Keratinocyte (primary cell): ENCODE data around the gene SULT4A1. TPM values are rescaled to one million over a fixed set of nuclear protein-coding genes. Genes with fewer than 3 reads are reported as not detected.
A peak's percentile ranks its signal among the peaks of the same experiment; 100 is the strongest.

Source experiments
- DNase-seq: peaks from one replicate; pipeline ENCODE4 v3.0.0-alpha.2; 2011; ENCODE audit warnings: low read depth, missing footprints, low spot score
- FAIRE-seq: peaks from 2 replicates; lab custom pipeline; 2011; peaks lifted over from hg19 to GRCh38; lab: Jason Lieb, UNC
- H2AFZ ChIP-seq: 2 replicates; pipeline ENCODE4 v1.6.0; 2012; ENCODE audit warnings: low read length, control low read depth, inconsistent platforms; ENCODE audit not compliant: control insufficient read depth
- H3K27ac ChIP-seq: 2 replicates; pipeline ENCODE4 v1.5.1; 2011; ENCODE audit warnings: low read length; ENCODE audit not compliant: control insufficient read depth, insufficient read depth
- H3K27me3 ChIP-seq: 3 replicates; pipeline ENCODE4 v1.6.0; 2011; ENCODE audit warnings: low read length; ENCODE audit not compliant: control insufficient read depth, insufficient read depth; ENCODE audit errors: extremely low read depth
- H3K36me3 ChIP-seq, 2 experiments: 2 replicates in 1 of 2; 3 replicates in 1 of 2; pipeline ENCODE4 v1.5.1; 2011; ENCODE audit warnings: low read length in 2 of 2, mild to moderate bottlenecking in 1 of 2; ENCODE audit not compliant: control insufficient read depth in 2 of 2, insufficient read depth in 2 of 2; ENCODE audit errors: extremely low read depth in 1 of 2
- H3K4me1 ChIP-seq: 3 replicates; pipeline ENCODE4 v1.5.1; 2011; ENCODE audit warnings: low read length; ENCODE audit not compliant: control insufficient read depth, insufficient read depth; ENCODE audit errors: extremely low read depth
- H3K4me2 ChIP-seq: 3 replicates; pipeline ENCODE4 v1.6.0; 2011; ENCODE audit warnings: low read depth, low read length; ENCODE audit not compliant: control insufficient read depth, insufficient read depth; ENCODE audit errors: extremely low read depth
- H3K4me3 ChIP-seq, 3 experiments: fragments of 200-600 bp in 1 of 3; sonication (generic) in 1 of 3; 2 replicates in 2 of 3; 3 replicates in 1 of 3; pipeline ENCODE4 v1.5.1; 2011 to 2016; ENCODE audit warnings: low read length in 3 of 3, mild to moderate bottlenecking in 3 of 3, control low read depth in 2 of 3, inconsistent platforms in 1 of 3, low read depth in 1 of 3, mixed read lengths in 1 of 3, mixed run types in 1 of 3, moderate library complexity in 1 of 3; ENCODE audit not compliant: control insufficient read depth in 2 of 3, insufficient read depth in 2 of 3; ENCODE audit errors: extremely low read depth in 1 of 3
- H3K79me2 ChIP-seq: 2 replicates; pipeline ENCODE4 v1.6.0; 2012; ENCODE audit warnings: low read length; ENCODE audit not compliant: control insufficient read depth, insufficient read depth
- H3K9ac ChIP-seq: 3 replicates; pipeline ENCODE4 v1.6.0; 2011; ENCODE audit warnings: low read length; ENCODE audit not compliant: control insufficient read depth, insufficient read depth; ENCODE audit errors: extremely low read depth
- H3K9me1 ChIP-seq: 3 replicates; pipeline ENCODE4 v1.6.0; 2011; ENCODE audit warnings: low read length; ENCODE audit not compliant: control insufficient read depth, insufficient read depth; ENCODE audit errors: extremely low read depth
- H3K9me3 ChIP-seq: 2 replicates; pipeline ENCODE4 v1.5.1; 2012; ENCODE audit warnings: low read depth, low read length; ENCODE audit not compliant: control insufficient read depth
- H4K20me1 ChIP-seq: 3 replicates; pipeline ENCODE4 v1.6.0; 2011; ENCODE audit warnings: low read length; ENCODE audit not compliant: control insufficient read depth, insufficient read depth; ENCODE audit errors: extremely low read depth
- EZH2 ChIP-seq: IDR thresholded peaks from one replicate; pipeline ENCODE4 v1.6.1; 2012; ENCODE audit warnings: inconsistent platforms, mild to moderate bottlenecking, low read length, moderate library complexity
- dilution Hi-C: fragments of 300-500 bp; cut with MboI; formaldehyde crosslinking; loops from one replicate; pipeline ENCODE4 v1.7.0; 2020; ENCODE audit warnings: low sequenced_read_pairs; ENCODE audit not compliant: extremely low pct_ligation_motif_present
- polyA plus RNA-seq, 5 experiments: library from polyadenylated mRNA; depleted of rRNA in 3 of 5; stranded (reverse) in 3 of 5; stranded (forward) in 1 of 5; unstranded in 1 of 5; fragments of >200 nt; gene quantifications; 1 replicate in 1 of 5; 2 replicates in 3 of 5; 3 replicates in 1 of 5; pipeline versions ENCODE4 v1.2.1 to v1.2.3, GENCODE V29; 2011 to 2012; ENCODE audit warnings: missing spikeins in 2 of 5, low read depth in 1 of 5, low replicate concordance in 1 of 5
- small RNA-seq, 3 experiments: library from RNA; depleted of rRNA; stranded (forward); fragments of <200 nt; gene quantifications; one replicate each; pipeline ENCODE3, GENCODE V24; 2012; ENCODE audit warnings: low read depth in 3 of 3, low replicate concordance in 1 of 3; ENCODE audit not compliant: insufficient read length in 3 of 3
- TF ChIP-seq, protein P1 (sequence below), 3 experiments: IDR thresholded peaks in 1 of 3; conservative IDR thresholded peaks in 1 of 3; optimal IDR thresholded peaks in 1 of 3; 2 replicates in 2 of 3; 3 replicates in 1 of 3; pipeline versions ENCODE3 to v1.5.1; 2011; ENCODE audit warnings: low read length in 3 of 3, mild to moderate bottlenecking in 3 of 3, moderate library complexity in 2 of 3, control low read depth in 1 of 3, inconsistent platforms in 1 of 3; ENCODE audit not compliant: insufficient read depth in 2 of 3; ENCODE audit errors: extremely low read depth in 1 of 3

The SULT4A1 gene
- polyA plus RNA-seq, 1 donor (not counting 4 experiments of a cell fraction or from before 2014, with no cell fraction given), result 0.26 TPM

DNA sequence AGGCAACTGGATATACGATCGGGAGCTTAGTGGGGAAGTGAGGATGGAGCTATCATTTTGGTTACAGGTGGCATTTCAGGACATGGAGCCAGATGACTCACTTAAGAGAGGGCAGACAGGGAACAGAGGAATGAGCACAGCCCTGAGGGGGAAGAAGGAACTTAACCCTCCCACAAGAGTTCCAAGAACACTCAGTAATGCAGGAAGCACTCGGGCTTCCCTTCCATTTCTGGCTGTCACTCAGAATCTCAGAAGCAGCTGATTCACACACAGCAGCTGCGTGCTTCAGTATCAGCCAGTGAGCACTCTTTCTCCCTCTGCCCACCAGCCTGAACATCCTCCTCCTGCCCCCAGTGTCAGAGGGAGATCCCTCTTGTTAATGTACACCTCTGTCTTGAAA, 85.0 kb downstream of the SULT4A1 start:
- Histone ChIP-seq H3K4me2 (peak overlapping the region; percentile 59), H3K79me2 (no peaks in the 10 kb centered on the region), H3K4me3 (peak overlapping the region in 1 of 3 experiments; percentile 0), H3K4me1 (peaks cover 5% of the 10 kb centered on the region), H3K27ac (no peak overlapping the region), H3K9ac (no peak overlapping the region), H3K36me3 (no peaks in the 10 kb centered on the region), H3K9me1 (no peaks in the 10 kb centered on the region), H4K20me1 (no peaks in the 10 kb centered on the region), H2AFZ (peak overlapping the region; percentile 29), H3K9me3 (no peaks in the 10 kb centered on the region), H3K27me3 (no peaks in the 10 kb centered on the region)
- DNase-seq, result peak; percentile 36
- dilution Hi-C loops, result no loop called here
- peak; percentile 97 for FAIRE-seq
- TF ChIP-seq, protein P1, sequence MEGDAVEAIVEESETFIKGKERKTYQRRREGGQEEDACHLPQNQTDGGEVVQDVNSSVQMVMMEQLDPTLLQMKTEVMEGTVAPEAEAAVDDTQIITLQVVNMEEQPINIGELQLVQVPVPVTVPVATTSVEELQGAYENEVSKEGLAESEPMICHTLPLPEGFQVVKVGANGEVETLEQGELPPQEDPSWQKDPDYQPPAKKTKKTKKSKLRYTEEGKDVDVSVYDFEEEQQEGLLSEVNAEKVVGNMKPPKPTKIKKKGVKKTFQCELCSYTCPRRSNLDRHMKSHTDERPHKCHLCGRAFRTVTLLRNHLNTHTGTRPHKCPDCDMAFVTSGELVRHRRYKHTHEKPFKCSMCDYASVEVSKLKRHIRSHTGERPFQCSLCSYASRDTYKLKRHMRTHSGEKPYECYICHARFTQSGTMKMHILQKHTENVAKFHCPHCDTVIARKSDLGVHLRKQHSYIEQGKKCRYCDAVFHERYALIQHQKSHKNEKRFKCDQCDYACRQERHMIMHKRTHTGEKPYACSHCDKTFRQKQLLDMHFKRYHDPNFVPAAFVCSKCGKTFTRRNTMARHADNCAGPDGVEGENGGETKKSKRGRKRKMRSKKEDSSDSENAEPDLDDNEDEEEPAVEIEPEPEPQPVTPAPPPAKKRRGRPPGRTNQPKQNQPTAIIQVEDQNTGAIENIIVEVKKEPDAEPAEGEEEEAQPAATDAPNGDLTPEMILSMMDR (optimal IDR thresholded peaks at IDR 0.05 in 1 of 3, IDR thresholded peaks at IDR 0.05 in 1 of 3, conservative IDR thresholded peaks at IDR 0.05 in 1 of 3; ENCODE audit: extremely low read depth in 1 of 3, insufficient read depth in 2 of 3, low read length in 3 of 3), result peak in 1 of 3 experiments; percentile 12
- no peak for TF ChIP-seq EZH2

DNA sequence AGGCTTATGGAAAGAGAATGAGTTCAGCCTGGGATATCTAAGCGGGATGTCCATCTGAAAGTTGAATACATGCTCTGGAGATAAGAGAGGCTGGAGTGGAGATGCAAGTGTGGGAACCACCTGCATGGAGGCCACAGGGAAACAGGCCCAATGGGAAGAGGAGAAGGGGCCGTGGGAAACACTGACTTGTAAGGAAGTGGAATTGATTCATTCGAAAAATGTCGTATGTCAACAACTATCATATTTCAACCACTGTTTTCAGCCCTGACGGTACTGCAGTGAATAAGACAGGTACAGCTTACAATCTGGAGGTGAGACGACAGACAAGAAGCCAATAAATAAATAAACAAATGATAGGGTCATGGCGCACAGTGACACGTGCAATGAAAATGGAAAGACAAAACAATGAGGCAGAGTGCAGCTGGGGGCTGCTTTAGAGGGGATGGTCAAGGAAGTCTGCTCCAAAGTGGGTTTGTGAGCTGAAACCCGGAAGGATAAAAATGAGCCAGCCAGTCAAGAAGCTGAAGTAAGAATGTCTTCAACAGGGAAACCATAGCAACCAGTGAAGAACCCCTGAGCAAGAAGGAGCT, 86.1 kb downstream of the SULT4A1 start:
- H3K9ac ChIP-seq, result no peak overlapping the region
- no peaks in the 10 kb centered on the region for H3K9me3 ChIP-seq
- no peaks in the 10 kb centered on the region for H3K27me3 ChIP-seq
- FAIRE-seq (no peak), DNase-seq (no peak)
- no peaks in the 10 kb centered on the region for H4K20me1 ChIP-seq
- H3K79me2 ChIP-seq, result no peaks in the 10 kb centered on the region
- no peaks in the 10 kb centered on the region for H3K9me1 ChIP-seq
- H3K36me3 ChIP-seq, result no peaks in the 10 kb centered on the region
- H2AFZ ChIP-seq, result no peak overlapping the region
- H3K4me1 ChIP-seq, result peaks cover 5% of the 10 kb centered on the region
- H3K27ac ChIP-seq, result no peak overlapping the region
- H3K4me2 ChIP-seq, result no peak overlapping the region
- no peak for TF ChIP-seq EZH2
- TF ChIP-seq, protein P1 (optimal IDR thresholded peaks at IDR 0.05 in 1 of 3, IDR thresholded peaks at IDR 0.05 in 1 of 3, conservative IDR thresholded peaks at IDR 0.05 in 1 of 3; ENCODE audit: extremely low read depth in 1 of 3, insufficient read depth in 2 of 3, low read length in 3 of 3), result no peak
- H3K4me3 ChIP-seq, result no peak overlapping the region
- dilution Hi-C loops, result no loop called here

Small RNAs within 50 kb of the gene (small RNA-seq; reads per million reads assigned to genes)
- 0 reads per million in 3 experiments for gene HMGN2P9

Other genes with a start within 250 kb of the SULT4A1 start
- 0.18 to 0.31 TPM (median 0.27 TPM) in 3 replicates for gene EFCAB6, start 50.2 kb downstream of the SULT4A1 start, polyA plus RNA-seq
- gene PNPLA5, start 29.5 kb upstream of the SULT4A1 start, polyA plus RNA-seq, result not detected in 3 replicates
- gene PNPLA3, start 61.3 kb upstream of the SULT4A1 start, polyA plus RNA-seq, result 12.0 to 18.5 TPM (median 15.2 TPM) in 3 replicates
- 44.0 to 54.6 TPM (median 50.0 TPM) in 3 replicates for gene SAMM50, start 92.9 kb upstream of the SULT4A1 start, polyA plus RNA-seq
- gene PARVB, start 161.8 kb upstream of the SULT4A1 start, polyA plus RNA-seq, result 10.5 to 13.9 TPM (median 13.7 TPM) in 3 replicates